Astrocyte (in vitro differentiated cells and primary cell): Measurements from ENCODE around the gene PER3.

Source experiments
- EZH2 ChIP-seq: IDR thresholded peaks from 2 replicates; pipeline ENCODE4 v1.6.1; 2012; ENCODE audit warnings: mild to moderate bottlenecking, low read length, inconsistent platforms; ENCODE audit not compliant: insufficient read depth
- TF ChIP-seq, protein P1 (sequence below): IDR thresholded peaks from 2 replicates; pipeline ENCODE4 v1.5.1; 2011; ENCODE audit warnings: low read depth, mild to moderate bottlenecking, inconsistent platforms, low read length, moderate library complexity; ENCODE audit not compliant: insufficient read depth

DNA sequence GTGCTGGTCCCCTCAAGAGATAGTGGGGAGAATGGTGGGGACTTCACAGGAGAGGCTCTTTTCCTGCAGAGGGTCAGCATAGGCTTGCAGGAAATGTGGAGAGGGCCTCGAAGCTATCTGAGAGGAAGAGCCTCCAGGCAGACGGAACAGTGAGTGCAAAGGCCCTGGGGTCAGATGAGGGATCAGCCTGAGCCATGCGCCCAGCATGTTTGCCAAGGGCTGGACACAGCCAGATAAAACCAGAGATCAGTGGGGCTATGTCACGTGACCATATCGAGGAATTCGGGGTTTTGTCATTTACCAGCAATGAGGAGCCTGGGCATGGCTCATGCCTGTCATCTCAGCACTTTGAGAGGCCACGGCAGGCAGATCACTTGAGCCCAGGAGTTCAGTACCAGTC is 75.3 kb downstream of the PER3 start:
- TF ChIP-seq, protein P1, sequence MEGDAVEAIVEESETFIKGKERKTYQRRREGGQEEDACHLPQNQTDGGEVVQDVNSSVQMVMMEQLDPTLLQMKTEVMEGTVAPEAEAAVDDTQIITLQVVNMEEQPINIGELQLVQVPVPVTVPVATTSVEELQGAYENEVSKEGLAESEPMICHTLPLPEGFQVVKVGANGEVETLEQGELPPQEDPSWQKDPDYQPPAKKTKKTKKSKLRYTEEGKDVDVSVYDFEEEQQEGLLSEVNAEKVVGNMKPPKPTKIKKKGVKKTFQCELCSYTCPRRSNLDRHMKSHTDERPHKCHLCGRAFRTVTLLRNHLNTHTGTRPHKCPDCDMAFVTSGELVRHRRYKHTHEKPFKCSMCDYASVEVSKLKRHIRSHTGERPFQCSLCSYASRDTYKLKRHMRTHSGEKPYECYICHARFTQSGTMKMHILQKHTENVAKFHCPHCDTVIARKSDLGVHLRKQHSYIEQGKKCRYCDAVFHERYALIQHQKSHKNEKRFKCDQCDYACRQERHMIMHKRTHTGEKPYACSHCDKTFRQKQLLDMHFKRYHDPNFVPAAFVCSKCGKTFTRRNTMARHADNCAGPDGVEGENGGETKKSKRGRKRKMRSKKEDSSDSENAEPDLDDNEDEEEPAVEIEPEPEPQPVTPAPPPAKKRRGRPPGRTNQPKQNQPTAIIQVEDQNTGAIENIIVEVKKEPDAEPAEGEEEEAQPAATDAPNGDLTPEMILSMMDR = no peak
- no peak for TF ChIP-seq EZH2
